BLaER1 treated with 17β-estradiol and CSF1 and Interleukin-3, amounts not matched to agents 10 nM and 100 nM (cell line): ENCODE results near the gene HECTD2.
"Not testable (repeated sequence)": the region's sequence is repeated elsewhere in the genome, so short reads cannot be mapped to it uniquely, and the experiment has no call there.

ENCODE experiments used
- H3K27ac ChIP-seq, 11 experiments: shearing (Covaris generic); formaldehyde crosslinking; 2 replicates each; pipeline ENCODE4 v1.8.1; 2022
- H3K27me3 ChIP-seq, 11 experiments: shearing (Covaris generic); formaldehyde crosslinking; 2 replicates each; pipeline ENCODE4 v1.8.1; 2022
- H3K36me3 ChIP-seq, 11 experiments: shearing (Covaris generic); formaldehyde crosslinking; 2 replicates each; pipeline ENCODE4 v1.8.1; 2022
- H3K4me1 ChIP-seq, 10 experiments: shearing (Covaris generic); formaldehyde crosslinking; 2 replicates each; pipeline ENCODE4 v1.8.1; 2022
- H3K4me2 ChIP-seq, 11 experiments: shearing (Covaris generic); formaldehyde crosslinking; 2 replicates each; pipeline ENCODE4 v1.8.1; 2022
- H3K4me3 ChIP-seq, 10 experiments: shearing (Covaris generic); formaldehyde crosslinking; 2 replicates each; pipeline ENCODE4 v1.8.1; 2022
- H3K9ac ChIP-seq, 11 experiments: shearing (Covaris generic); formaldehyde crosslinking; 2 replicates each; pipeline ENCODE4 v1.8.1; 2022
- H3K9me3 ChIP-seq, 11 experiments: shearing (Covaris generic); formaldehyde crosslinking; replicated peaks in 1 of 11; 2 replicates each; pipeline ENCODE4 v1.8.1; 2022
- H4K20me1 ChIP-seq, 11 experiments: shearing (Covaris generic); formaldehyde crosslinking; 2 replicates each; pipeline ENCODE4 v1.8.1; 2022
- Cebpa-rat ChIP-seq, 11 experiments: shearing (Covaris generic); IDR thresholded peaks; 2 replicates each; pipeline ENCODE4 v1.8.1; 2022

The HECTD2 gene

GRCh38 chr10:91409869-91410637 is at the start of gene HECTD2:
Gene HECTD2 (plus strand): TSS chr10:91410344. CDS start chr10:91410439, 95 bp downstream.
- Histone ChIP-seq H3K27me3 (no peaks in the 10 kb centered on the region), H3K27ac (peak within 1 kb of the TSS; percentile 98 to 100 (median 99)), H3K9me3 (no peaks in the 10 kb centered on the region), H3K4me1 (peaks cover 6 to 52% (median 18%) of the 10 kb centered on the region in 10 experiments), H3K4me3 (peak within 1 kb of the TSS; percentile 69 to 92 (median 85)), H3K4me2 (peak within 1 kb of the TSS; percentile 78 to 91 (median 85)), H4K20me1 (no peaks in the 10 kb centered on the region), H3K36me3 (no peaks in the 10 kb centered on the region), H3K9ac (peak within 1 kb of the TSS; percentile 94 to 100 (median 99))
- TF ChIP-seq Cebpa-rat (IDR thresholded peaks at IDR 0.05), result no peak

- TF ChIP-seq Cebpa-rat (IDR thresholded peaks at IDR 0.05), result no peak
- H3K9ac ChIP-seq, result no peak overlapping the region
- no peak overlapping the region for H3K4me2 ChIP-seq
- H3K9me3 ChIP-seq, result peaks cover 0 to 10% (median 5%) of the 10 kb centered on the region in 11 experiments; a peak in 7 of 22 replicates
- H3K36me3 ChIP-seq, result no peaks in the 10 kb centered on the region
- no peak overlapping the region for H3K4me3 ChIP-seq
- no peak overlapping the region for H3K27ac ChIP-seq
- no peaks in the 10 kb centered on the region for H3K27me3 ChIP-seq
- H3K4me1 ChIP-seq, result 0 out of 20 replicates have a peak, but pooled peaks cover 0 to 4% (median 0%) of the 10 kb centered on the region in 10 experiments
- no peaks in the 10 kb centered on the region for H4K20me1 ChIP-seq
Observed at GRCh38 chr10:91360461-91360860, 49.7 kb upstream of the HECTD2 start.

- H3K4me1 ChIP-seq, result peaks cover 0 to 11% (median 0%) of the 10 kb centered on the region in 10 experiments; a peak in 5 of 20 replicates
- H3K9me3 ChIP-seq, H4K20me1 ChIP-seq, H3K27ac ChIP-seq, H3K9ac ChIP-seq, H3K4me2 ChIP-seq, H3K36me3 ChIP-seq, H3K27me3 ChIP-seq, H3K4me3 ChIP-seq: not testable (repeated sequence)
Observed at GRCh38 chr10:91365519-91365918, 44.6 kb upstream of the HECTD2 start.

GRCh38 chr10:91366704-91367103 is 43.4 kb upstream of the HECTD2 start:
- Histone ChIP-seq H3K27me3 (no peaks in the 10 kb centered on the region), H4K20me1 (no peaks in the 10 kb centered on the region), H3K27ac (no peak overlapping the region), H3K9me3 (peaks cover 0 to 10% (median 5%) of the 10 kb centered on the region in 11 experiments; a peak in 7 of 22 replicates), H3K36me3 (no peaks in the 10 kb centered on the region), H3K4me3 (no peak overlapping the region), H3K9ac (no peak overlapping the region), H3K4me2 (peak overlapping the region in 1 of 11 experiments; percentile 31; a peak in 1 of 22 replicates), H3K4me1 (peaks cover 0 to 11% (median 0%) of the 10 kb centered on the region in 10 experiments; a peak in 5 of 20 replicates)
- no peak for TF ChIP-seq Cebpa-rat (IDR thresholded peaks at IDR 0.05)

GRCh38 chr10:91367127-91367531 is 43.0 kb upstream of the HECTD2 start:
- Histone ChIP-seq H3K9me3 (peaks cover 0 to 8% (median 5%) of the 10 kb centered on the region in 11 experiments; a peak in 7 of 22 replicates), H3K27me3 (no peaks in the 10 kb centered on the region), H4K20me1 (no peaks in the 10 kb centered on the region), H3K36me3 (no peaks in the 10 kb centered on the region), H3K27ac (no peak overlapping the region), H3K4me3 (no peak overlapping the region), H3K4me1 (peaks cover 0 to 11% (median 0%) of the 10 kb centered on the region in 10 experiments; a peak in 5 of 20 replicates), H3K9ac (no peak overlapping the region), H3K4me2 (peak overlapping the region in 1 of 11 experiments; percentile 31; a peak in 1 of 22 replicates)
- TF ChIP-seq Cebpa-rat (IDR thresholded peaks at IDR 0.05), result no peak

GRCh38 chr10:91367558-91367957 is 42.6 kb upstream of the HECTD2 start:
- H3K27ac ChIP-seq, result no peak overlapping the region
- H3K4me2 ChIP-seq, result peak overlapping the region in 1 of 11 experiments; percentile 31; a peak in 1 of 22 replicates
- no peaks in the 10 kb centered on the region for H3K36me3 ChIP-seq
- H3K27me3 ChIP-seq, result no peaks in the 10 kb centered on the region
- H3K9me3 ChIP-seq, result peaks cover 0 to 4% (median 2%) of the 10 kb centered on the region in 11 experiments; a peak in 7 of 22 replicates
- H3K4me1 ChIP-seq, result peaks cover 0 to 11% (median 0%) of the 10 kb centered on the region in 10 experiments; a peak in 5 of 20 replicates
- no peak for TF ChIP-seq Cebpa-rat (IDR thresholded peaks at IDR 0.05)
- no peak overlapping the region for H3K9ac ChIP-seq
- H3K4me3 ChIP-seq, result no peak overlapping the region
- no peaks in the 10 kb centered on the region for H4K20me1 ChIP-seq

- Histone ChIP-seq H3K4me1 (peaks cover 0 to 11% (median 0%) of the 10 kb centered on the region in 10 experiments; a peak in 5 of 20 replicates), H3K9me3 (peaks cover 20 to 24% (median 22%) of the 10 kb centered on the region in 11 experiments)
- not testable (repeated sequence) for H3K9ac ChIP-seq, H3K36me3 ChIP-seq, H3K4me3 ChIP-seq, H3K27me3 ChIP-seq, H3K27ac ChIP-seq, H3K4me2 ChIP-seq, H4K20me1 ChIP-seq
Observed at GRCh38 chr10:91369978-91370589, 40.1 kb upstream of the HECTD2 start.

GRCh38 chr10:91374052-91374451 is 36.1 kb upstream of the HECTD2 start:
- Histone ChIP-seq H3K9ac (no peak overlapping the region), H3K27me3 (no peaks in the 10 kb centered on the region), H3K4me3 (no peak overlapping the region), H3K9me3 (peaks cover 29 to 44% (median 34%) of the 10 kb centered on the region in 11 experiments), H3K4me2 (no peak overlapping the region), H3K27ac (no peak overlapping the region), H3K4me1 (no peaks in the 10 kb centered on the region), H4K20me1 (no peaks in the 10 kb centered on the region), H3K36me3 (no peaks in the 10 kb centered on the region)
- no peak for TF ChIP-seq Cebpa-rat (IDR thresholded peaks at IDR 0.05)

GRCh38 chr10:91378061-91378460 is 32.1 kb upstream of the HECTD2 start:
- Histone ChIP-seq H3K4me2 (no peak overlapping the region), H3K4me1 (no peaks in the 10 kb centered on the region)

More at GRCh38 chr10:91378061-91378460, 32.1 kb upstream of the HECTD2 start:
- Histone ChIP-seq H3K36me3 (no peaks in the 10 kb centered on the region), H3K27ac (no peak overlapping the region), H3K9me3 (peaks cover 25 to 42% (median 34%) of the 10 kb centered on the region in 11 experiments), H3K4me3 (no peak overlapping the region), H4K20me1 (no peaks in the 10 kb centered on the region), H3K27me3 (no peaks in the 10 kb centered on the region), H3K9ac (no peak overlapping the region)
- no peak for TF ChIP-seq Cebpa-rat (IDR thresholded peaks at IDR 0.05)
